Esophagus squamous epithelium (tissue), 4 donors: Measurements from ENCODE around the gene TPD52L2.

Experiments
- POLR2A ChIP-seq, 4 donors: fragments of 450-650 bp; IDR thresholded peaks; one replicate each; pipeline ENCODE4 v1.6.1; 2017; ENCODE audit warnings: antibody characterized with exemption in 4 of 4, mild to moderate bottlenecking in 4 of 4, moderate library complexity in 3 of 4
- TF ChIP-seq, protein P1 (sequence below), 6 experiments: fragments of 450-650 bp in 4 of 6; fragments of 200-600 bp in 2 of 6; sonication (generic) in 2 of 6; IDR thresholded peaks; one replicate each; pipeline ENCODE4 v1.5.1; 2016 to 2019; ENCODE audit warnings: antibody characterized with exemption in 6 of 6, mild to moderate bottlenecking in 4 of 6, moderate library complexity in 4 of 6

DNA sequence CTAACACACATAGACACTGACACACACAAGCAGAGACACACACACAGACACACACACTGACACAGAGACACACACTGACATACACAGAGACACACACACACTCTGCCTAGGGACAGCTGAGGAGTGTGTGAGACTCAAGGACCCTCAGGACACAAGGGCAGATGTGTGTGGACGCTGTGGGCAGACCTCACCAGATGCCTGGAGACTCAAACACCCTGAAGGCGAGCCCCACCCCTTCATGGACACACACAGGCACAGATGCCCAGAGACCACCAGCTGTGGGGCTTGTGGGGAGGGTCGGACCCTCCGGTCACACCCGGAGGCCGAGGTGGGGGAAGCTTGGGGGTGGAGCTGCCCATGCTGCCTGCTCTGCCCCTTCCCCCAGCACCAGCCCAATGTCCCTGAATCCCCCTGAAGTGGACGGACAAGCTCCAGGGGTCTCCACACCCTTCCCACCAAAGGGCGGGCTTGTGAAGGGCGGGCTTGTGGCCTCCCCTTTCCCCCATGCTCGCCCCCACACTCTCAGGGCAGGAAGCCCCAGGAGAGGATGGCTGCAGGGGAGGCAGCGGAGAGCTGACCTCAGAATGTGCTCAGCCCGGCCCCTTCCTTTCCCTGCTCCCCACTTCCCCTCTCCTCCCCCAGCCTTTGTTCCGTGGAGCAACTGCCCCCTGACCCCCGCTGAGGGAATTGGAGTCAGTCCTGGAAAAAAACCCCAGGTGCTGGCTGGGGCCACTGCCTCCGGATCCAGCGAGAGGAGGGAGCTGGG is 17.6 kb upstream of the TPD52L2 start:
- TF ChIP-seq, protein P1, sequence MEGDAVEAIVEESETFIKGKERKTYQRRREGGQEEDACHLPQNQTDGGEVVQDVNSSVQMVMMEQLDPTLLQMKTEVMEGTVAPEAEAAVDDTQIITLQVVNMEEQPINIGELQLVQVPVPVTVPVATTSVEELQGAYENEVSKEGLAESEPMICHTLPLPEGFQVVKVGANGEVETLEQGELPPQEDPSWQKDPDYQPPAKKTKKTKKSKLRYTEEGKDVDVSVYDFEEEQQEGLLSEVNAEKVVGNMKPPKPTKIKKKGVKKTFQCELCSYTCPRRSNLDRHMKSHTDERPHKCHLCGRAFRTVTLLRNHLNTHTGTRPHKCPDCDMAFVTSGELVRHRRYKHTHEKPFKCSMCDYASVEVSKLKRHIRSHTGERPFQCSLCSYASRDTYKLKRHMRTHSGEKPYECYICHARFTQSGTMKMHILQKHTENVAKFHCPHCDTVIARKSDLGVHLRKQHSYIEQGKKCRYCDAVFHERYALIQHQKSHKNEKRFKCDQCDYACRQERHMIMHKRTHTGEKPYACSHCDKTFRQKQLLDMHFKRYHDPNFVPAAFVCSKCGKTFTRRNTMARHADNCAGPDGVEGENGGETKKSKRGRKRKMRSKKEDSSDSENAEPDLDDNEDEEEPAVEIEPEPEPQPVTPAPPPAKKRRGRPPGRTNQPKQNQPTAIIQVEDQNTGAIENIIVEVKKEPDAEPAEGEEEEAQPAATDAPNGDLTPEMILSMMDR (IDR thresholded peaks at IDR 0.05) = no peak
- TF ChIP-seq POLR2A (IDR thresholded peaks at IDR 0.05) = no peak
